Measurements from ENCODE around the gene ANGPT4. TPM values are rescaled to one million over a fixed set of nuclear protein-coding genes. Genes with fewer than 3 reads are reported as not detected.

Gene ANGPT4
- total RNA-seq, 2 experiments from 2014 or later: not detected

- intact Hi-C loops (cut with DNase I, micrococcal nuclease): no loop called here
- DNase-seq: no peak
- Mint-ChIP-seq H3K9me3 (no peaks in the 10 kb centered on the region), H3K36me3 (ENCODE audit: low read depth) (no peaks in the 10 kb centered on the region), H3K27ac (no peak overlapping the region), H3K4me1 (ENCODE audit: low read depth) (no peaks in the 10 kb centered on the region), H3K27me3 (no peaks in the 10 kb centered on the region), H3K4me3 (no peak overlapping the region)
- no peaks in the 10 kb centered on the region for H3K27me3 ChIP-seq (ENCODE audit: control insufficient read depth in 1 of 2, insufficient read depth in 2 of 2, low read length in 2 of 2)
- ATAC-seq (ENCODE audit: poor library complexity): no peak
- no peaks in the 10 kb centered on the region for H3K4me1 ChIP-seq (ENCODE audit: insufficient read depth, low read length)
- no peaks in the 10 kb centered on the region for H3K36me3 ChIP-seq (ENCODE audit: insufficient read depth, low read length)
- H3K27ac ChIP-seq (ENCODE audit: low read depth in 1 of 2, low read length in 2 of 2): no peak overlapping the region
- TF ChIP-seq, protein P1, sequence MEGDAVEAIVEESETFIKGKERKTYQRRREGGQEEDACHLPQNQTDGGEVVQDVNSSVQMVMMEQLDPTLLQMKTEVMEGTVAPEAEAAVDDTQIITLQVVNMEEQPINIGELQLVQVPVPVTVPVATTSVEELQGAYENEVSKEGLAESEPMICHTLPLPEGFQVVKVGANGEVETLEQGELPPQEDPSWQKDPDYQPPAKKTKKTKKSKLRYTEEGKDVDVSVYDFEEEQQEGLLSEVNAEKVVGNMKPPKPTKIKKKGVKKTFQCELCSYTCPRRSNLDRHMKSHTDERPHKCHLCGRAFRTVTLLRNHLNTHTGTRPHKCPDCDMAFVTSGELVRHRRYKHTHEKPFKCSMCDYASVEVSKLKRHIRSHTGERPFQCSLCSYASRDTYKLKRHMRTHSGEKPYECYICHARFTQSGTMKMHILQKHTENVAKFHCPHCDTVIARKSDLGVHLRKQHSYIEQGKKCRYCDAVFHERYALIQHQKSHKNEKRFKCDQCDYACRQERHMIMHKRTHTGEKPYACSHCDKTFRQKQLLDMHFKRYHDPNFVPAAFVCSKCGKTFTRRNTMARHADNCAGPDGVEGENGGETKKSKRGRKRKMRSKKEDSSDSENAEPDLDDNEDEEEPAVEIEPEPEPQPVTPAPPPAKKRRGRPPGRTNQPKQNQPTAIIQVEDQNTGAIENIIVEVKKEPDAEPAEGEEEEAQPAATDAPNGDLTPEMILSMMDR (IDR thresholded peaks at IDR 0.05): no peak
- H3K4me3 ChIP-seq (ENCODE audit: low read length): no peak overlapping the region
- ChIA-PET POLR2A (no interaction called here), CTCF (no interaction called here)
- no peaks in the 10 kb centered on the region for H3K9me3 ChIP-seq (ENCODE audit: control insufficient read depth in 1 of 2, insufficient read depth in 1 of 2, low read length in 2 of 2)
These were observed 90.3 kb downstream of the ANGPT4 start for GRCh38 chr20:825710-826421.

- no peaks in the 10 kb centered on the region for H3K36me3 Mint-ChIP-seq (ENCODE audit: low read depth)
- TF ChIP-seq, protein P1 (IDR thresholded peaks at IDR 0.05): no peak
- no peak overlapping the region for H3K27ac ChIP-seq (ENCODE audit: low read depth in 1 of 2, low read length in 2 of 2)
- no peaks in the 10 kb centered on the region for H3K36me3 ChIP-seq (ENCODE audit: insufficient read depth, low read length)
- ATAC-seq (ENCODE audit: poor library complexity) (no peak), DNase-seq (no peak)
- H3K27me3 ChIP-seq (ENCODE audit: control insufficient read depth in 1 of 2, insufficient read depth in 2 of 2, low read length in 2 of 2): no peaks in the 10 kb centered on the region
- no peak overlapping the region for H3K4me3 ChIP-seq (ENCODE audit: low read length)
- no peaks in the 10 kb centered on the region for H3K4me1 Mint-ChIP-seq (ENCODE audit: low read depth)
- no peaks in the 10 kb centered on the region for H3K4me1 ChIP-seq (ENCODE audit: insufficient read depth, low read length)
- ChIA-PET CTCF (no interaction called here), POLR2A (interaction anchor here (1.2 kb wide), 1 partner anchor 8 kb away, joined by 3 read pairs; the partner anchor contains the start of gene FAM110A)
- intact Hi-C loops (cut with DNase I, micrococcal nuclease): no loop called here
- H3K27ac Mint-ChIP-seq: no peak overlapping the region
- no peaks in the 10 kb centered on the region for H3K9me3 Mint-ChIP-seq
- H3K27me3 Mint-ChIP-seq: no peaks in the 10 kb centered on the region
- H3K4me3 Mint-ChIP-seq: no peak overlapping the region
- H3K9me3 ChIP-seq (ENCODE audit: control insufficient read depth in 1 of 2, insufficient read depth in 1 of 2, low read length in 2 of 2): no peaks in the 10 kb centered on the region
These were observed 91.2 kb downstream of the ANGPT4 start for GRCh38 chr20:824916-825315.

GRCh38 chr20:824490-824889 is 91.6 kb downstream of the ANGPT4 start:
- Histone ChIP-seq H3K4me1 (ENCODE audit: insufficient read depth, low read length) (no peaks in the 10 kb centered on the region), H3K27me3 (ENCODE audit: control insufficient read depth in 1 of 2, insufficient read depth in 2 of 2, low read length in 2 of 2) (no peaks in the 10 kb centered on the region), H3K27ac (ENCODE audit: low read depth in 1 of 2, low read length in 2 of 2) (no peak overlapping the region), H3K4me3 (ENCODE audit: low read length) (no peak overlapping the region), H3K9me3 (ENCODE audit: control insufficient read depth in 1 of 2, insufficient read depth in 1 of 2, low read length in 2 of 2) (no peaks in the 10 kb centered on the region), H3K36me3 (ENCODE audit: insufficient read depth, low read length) (no peaks in the 10 kb centered on the region)
- DNase-seq (no peak), ATAC-seq (ENCODE audit: poor library complexity) (no peak)
- TF ChIP-seq, protein P1 (IDR thresholded peaks at IDR 0.05): no peak
- Mint-ChIP-seq H3K27me3 (no peaks in the 10 kb centered on the region), H3K9me3 (no peaks in the 10 kb centered on the region), H3K4me3 (no peak overlapping the region), H3K4me1 (ENCODE audit: low read depth) (no peaks in the 10 kb centered on the region), H3K27ac (no peak overlapping the region), H3K36me3 (ENCODE audit: low read depth) (no peaks in the 10 kb centered on the region)
- intact Hi-C loops (cut with DNase I, micrococcal nuclease): no loop called here
- ChIA-PET POLR2A (interaction anchor here (1.2 kb wide), 1 partner anchor 9 kb away, joined by 3 read pairs; the partner anchor contains the start of gene FAM110A), CTCF (no interaction called here)

All from CD4-positive, alpha-beta T cell (primary cell).